GM12878 (cell line): ENCODE results near the gene ZBTB9.

Experiments
- CTCF ChIP-seq, 3 experiments: IDR thresholded peaks in 2 of 3; conservative IDR thresholded peaks in 1 of 3; 2 replicates each; pipeline ENCODE4 v1.5.1; 2011; ENCODE audit warnings: low read depth in 3 of 3, low read length in 3 of 3, mild to moderate bottlenecking in 3 of 3, control low read depth in 2 of 3, moderate library complexity in 2 of 3, inconsistent platforms in 1 of 3, mixed read lengths in 1 of 3; ENCODE audit not compliant: control insufficient read depth in 2 of 3, insufficient read depth in 1 of 3; ENCODE audit errors: extremely low read depth in 1 of 3
- KLF5 ChIP-seq: fragments of 450-650 bp; IDR thresholded peaks from 2 replicates; pipeline ENCODE4 v1.6.1; 2014; ENCODE audit warnings: mild to moderate bottlenecking; ENCODE audit not compliant: partially characterized antibody
- POLR2A ChIP-seq: IDR thresholded peaks from 2 replicates; pipeline ENCODE4 v1.6.1; 2011; ENCODE audit warnings: low read depth, mild to moderate bottlenecking, low read length
- ZZZ3 ChIP-seq: IDR thresholded peaks from 2 replicates; pipeline ENCODE4 v1.6.1; 2011; ENCODE audit warnings: low read depth; ENCODE audit not compliant: control insufficient read depth, insufficient read length
- TF ChIP-seq, protein P1 (sequence below): IDR thresholded peaks from 2 replicates; pipeline ENCODE4 v1.6.1; 2011; ENCODE audit warnings: low read depth, low read length, improper control_type of control experiment, borderline replicate concordance
- TF ChIP-seq, protein P2 (sequence below): fragments of 450-650 bp; IDR thresholded peaks from 2 replicates; pipeline ENCODE4 v1.6.1; 2017; ENCODE audit warnings: mild to moderate bottlenecking, moderate library complexity

GRCh38 chr6:33483678-33484077 is 29.3 kb downstream of the ZBTB9 start:
- TF ChIP-seq, protein P1, sequence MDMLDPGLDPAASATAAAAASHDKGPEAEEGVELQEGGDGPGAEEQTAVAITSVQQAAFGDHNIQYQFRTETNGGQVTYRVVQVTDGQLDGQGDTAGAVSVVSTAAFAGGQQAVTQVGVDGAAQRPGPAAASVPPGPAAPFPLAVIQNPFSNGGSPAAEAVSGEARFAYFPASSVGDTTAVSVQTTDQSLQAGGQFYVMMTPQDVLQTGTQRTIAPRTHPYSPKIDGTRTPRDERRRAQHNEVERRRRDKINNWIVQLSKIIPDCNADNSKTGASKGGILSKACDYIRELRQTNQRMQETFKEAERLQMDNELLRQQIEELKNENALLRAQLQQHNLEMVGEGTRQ, result no peak
- TF ChIP-seq POLR2A (no peak), KLF5 (no peak), ZZZ3 (no peak), CTCF (IDR thresholded peaks at IDR 0.05 in 2 of 3, conservative IDR thresholded peaks at IDR 0.05 in 1 of 3; ENCODE audit: control insufficient read depth in 2 of 3, extremely low read depth in 1 of 3, insufficient read depth in 1 of 3, low read depth in 3 of 3, low read length in 3 of 3) (no peak)
- TF ChIP-seq, protein P2, sequence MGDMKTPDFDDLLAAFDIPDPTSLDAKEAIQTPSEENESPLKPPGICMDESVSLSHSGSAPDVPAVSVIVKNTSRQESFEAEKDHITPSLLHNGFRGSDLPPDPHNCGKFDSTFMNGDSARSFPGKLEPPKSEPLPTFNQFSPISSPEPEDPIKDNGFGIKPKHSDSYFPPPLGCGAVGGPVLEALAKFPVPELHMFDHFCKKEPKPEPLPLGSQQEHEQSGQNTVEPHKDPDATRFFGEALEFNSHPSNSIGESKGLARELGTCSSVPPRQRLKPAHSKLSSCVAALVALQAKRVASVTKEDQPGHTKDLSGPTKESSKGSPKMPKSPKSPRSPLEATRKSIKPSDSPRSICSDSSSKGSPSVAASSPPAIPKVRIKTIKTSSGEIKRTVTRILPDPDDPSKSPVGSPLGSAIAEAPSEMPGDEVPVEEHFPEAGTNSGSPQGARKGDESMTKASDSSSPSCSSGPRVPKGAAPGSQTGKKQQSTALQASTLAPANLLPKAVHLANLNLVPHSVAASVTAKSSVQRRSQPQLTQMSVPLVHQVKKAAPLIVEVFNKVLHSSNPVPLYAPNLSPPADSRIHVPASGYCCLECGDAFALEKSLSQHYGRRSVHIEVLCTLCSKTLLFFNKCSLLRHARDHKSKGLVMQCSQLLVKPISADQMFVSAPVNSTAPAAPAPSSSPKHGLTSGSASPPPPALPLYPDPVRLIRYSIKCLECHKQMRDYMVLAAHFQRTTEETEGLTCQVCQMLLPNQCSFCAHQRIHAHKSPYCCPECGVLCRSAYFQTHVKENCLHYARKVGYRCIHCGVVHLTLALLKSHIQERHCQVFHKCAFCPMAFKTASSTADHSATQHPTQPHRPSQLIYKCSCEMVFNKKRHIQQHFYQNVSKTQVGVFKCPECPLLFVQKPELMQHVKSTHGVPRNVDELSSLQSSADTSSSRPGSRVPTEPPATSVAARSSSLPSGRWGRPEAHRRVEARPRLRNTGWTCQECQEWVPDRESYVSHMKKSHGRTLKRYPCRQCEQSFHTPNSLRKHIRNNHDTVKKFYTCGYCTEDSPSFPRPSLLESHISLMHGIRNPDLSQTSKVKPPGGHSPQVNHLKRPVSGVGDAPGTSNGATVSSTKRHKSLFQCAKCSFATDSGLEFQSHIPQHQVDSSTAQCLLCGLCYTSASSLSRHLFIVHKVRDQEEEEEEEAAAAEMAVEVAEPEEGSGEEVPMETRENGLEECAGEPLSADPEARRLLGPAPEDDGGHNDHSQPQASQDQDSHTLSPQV, result no peak
